Fibroblast of the aortic adventitia (primary cell): ENCODE results near the gene LRP1B. TPM values are rescaled to one million over a fixed set of nuclear protein-coding genes. Genes with fewer than 3 reads are reported as not detected.

Experiments
- DNase-seq: peaks from one replicate; pipeline ENCODE4 v3.0.0-alpha.2; 2010; ENCODE audit warnings: low read depth
- H3K4me3 ChIP-seq: 2 replicates; pipeline ENCODE4 v1.5.1; 2011; ENCODE audit warnings: low read depth, mild to moderate bottlenecking, control low read depth, low read length, moderate library complexity
- total RNA-seq: library from RNA; depleted of rRNA; stranded (reverse); fragments of >200 nt; gene quantifications from 2 replicates; pipeline ENCODE4 v1.2.3, GENCODE V29; 2012; ENCODE audit warnings: low replicate concordance
- TF ChIP-seq, protein P1 (sequence below): IDR thresholded peaks from 2 replicates; pipeline ENCODE4 v1.5.1; 2011; ENCODE audit warnings: mild to moderate bottlenecking, low read length, control low read depth, inconsistent platforms; ENCODE audit not compliant: insufficient read depth

LRP1B gene
- total RNA-seq, 1 donor: 0.36 TPM

DNA sequence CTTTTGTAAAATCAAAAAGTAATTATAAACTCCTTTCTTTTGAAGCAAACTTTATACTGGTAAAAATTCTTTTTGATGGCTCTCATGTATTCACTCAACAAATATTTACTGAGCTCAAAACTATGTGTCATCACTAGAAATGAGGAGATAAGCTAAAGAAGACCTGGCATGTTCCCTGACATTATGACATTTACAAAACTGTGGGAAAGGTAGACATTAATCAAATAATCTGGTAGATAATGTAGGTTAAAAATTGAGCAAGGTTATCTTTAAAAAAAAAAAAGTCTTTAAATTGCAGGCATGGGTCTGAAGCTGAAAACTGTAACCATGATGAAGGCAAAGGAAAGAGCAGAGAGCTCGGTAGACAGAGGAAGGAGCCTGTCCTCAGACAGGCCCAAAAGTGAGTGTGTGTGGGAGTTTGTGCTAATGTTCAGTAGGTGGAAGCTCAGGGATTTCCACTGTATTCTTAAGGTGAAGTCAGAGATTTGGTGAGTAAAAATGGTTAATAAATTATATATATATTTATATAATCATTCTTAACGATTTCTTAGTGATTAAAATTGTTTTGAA lies 612.9 kb downstream of the LRP1B start:
- no peak for DNase-seq
- TF ChIP-seq, protein P1, sequence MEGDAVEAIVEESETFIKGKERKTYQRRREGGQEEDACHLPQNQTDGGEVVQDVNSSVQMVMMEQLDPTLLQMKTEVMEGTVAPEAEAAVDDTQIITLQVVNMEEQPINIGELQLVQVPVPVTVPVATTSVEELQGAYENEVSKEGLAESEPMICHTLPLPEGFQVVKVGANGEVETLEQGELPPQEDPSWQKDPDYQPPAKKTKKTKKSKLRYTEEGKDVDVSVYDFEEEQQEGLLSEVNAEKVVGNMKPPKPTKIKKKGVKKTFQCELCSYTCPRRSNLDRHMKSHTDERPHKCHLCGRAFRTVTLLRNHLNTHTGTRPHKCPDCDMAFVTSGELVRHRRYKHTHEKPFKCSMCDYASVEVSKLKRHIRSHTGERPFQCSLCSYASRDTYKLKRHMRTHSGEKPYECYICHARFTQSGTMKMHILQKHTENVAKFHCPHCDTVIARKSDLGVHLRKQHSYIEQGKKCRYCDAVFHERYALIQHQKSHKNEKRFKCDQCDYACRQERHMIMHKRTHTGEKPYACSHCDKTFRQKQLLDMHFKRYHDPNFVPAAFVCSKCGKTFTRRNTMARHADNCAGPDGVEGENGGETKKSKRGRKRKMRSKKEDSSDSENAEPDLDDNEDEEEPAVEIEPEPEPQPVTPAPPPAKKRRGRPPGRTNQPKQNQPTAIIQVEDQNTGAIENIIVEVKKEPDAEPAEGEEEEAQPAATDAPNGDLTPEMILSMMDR: no peak
- H3K4me3 ChIP-seq: no peak overlapping the region

DNA sequence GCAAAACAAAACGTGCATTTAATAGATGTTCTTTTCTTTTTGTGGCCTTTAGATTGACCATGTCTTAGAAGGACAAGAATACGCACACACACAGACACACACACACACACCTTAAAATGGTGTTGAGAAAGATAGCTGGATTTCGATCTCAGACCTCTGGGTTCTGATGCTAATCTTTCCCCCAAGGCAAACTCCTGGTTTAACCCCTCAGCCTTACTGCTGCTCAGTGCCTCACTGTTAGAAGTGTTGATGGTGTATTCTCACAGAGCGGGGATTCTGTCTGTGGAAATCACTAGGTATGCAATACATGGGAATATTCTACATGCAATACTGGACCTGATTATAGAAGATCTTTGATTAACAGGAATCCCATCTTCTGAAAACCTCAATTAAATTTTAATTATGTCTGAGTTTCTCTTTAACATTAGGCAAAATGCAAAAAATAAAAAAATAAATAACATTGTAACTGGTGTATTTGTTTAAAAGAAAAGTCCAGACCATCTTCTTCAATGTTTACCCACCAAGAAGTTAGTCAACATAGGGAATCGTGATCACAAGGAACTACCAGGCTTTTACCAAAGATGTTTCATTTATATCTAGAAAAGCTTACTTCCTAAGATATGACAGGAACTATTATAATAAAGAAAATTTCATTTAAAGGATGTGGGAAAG lies 613.5 kb downstream of the LRP1B start:
- DNase-seq: no peak
- no peak overlapping the region for H3K4me3 ChIP-seq
- TF ChIP-seq, protein P1: no peak

DNA sequence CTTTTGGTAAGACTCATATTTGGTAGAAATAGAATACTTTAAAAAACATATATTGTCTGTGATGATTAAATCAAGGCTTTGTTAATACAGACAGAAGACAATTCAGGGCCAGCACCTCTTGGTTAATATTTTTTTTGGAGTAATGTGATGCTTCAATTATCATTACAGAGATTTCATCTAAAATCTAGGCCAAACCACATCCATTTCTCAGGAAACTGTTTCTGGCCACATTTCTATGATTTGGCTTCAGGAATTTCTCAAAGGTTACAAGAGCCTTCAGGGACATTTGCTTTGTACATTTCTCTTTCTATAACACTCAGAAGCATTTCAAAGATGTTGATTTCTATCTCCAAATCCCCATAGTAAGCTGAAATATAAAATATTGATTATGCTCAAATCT lies 614.9 kb downstream of the LRP1B start:
- TF ChIP-seq, protein P1: no peak
- no peak for DNase-seq
- no peak overlapping the region for H3K4me3 ChIP-seq

DNA sequence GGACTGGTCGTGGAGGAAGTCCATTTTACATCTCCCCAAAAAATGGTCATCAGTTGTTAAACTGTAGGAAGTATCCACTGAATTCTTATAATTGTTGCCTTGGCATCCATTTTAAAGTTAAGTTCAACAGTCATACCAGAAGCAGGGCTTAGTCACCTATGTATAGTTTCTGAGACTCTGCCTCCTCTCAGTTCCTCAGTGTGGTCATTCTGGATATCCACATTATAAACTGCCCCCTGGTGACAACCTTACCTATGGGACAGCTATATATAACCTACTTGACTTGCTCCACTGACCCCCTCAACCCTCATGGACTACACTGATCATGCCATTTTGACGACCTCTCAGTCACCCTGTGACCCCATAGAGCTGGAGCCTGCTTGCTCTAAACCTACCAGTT lies 617.0 kb downstream of the LRP1B start:
- TF ChIP-seq, protein P1: no peak
- no peak overlapping the region for H3K4me3 ChIP-seq
- no peak for DNase-seq

DNA sequence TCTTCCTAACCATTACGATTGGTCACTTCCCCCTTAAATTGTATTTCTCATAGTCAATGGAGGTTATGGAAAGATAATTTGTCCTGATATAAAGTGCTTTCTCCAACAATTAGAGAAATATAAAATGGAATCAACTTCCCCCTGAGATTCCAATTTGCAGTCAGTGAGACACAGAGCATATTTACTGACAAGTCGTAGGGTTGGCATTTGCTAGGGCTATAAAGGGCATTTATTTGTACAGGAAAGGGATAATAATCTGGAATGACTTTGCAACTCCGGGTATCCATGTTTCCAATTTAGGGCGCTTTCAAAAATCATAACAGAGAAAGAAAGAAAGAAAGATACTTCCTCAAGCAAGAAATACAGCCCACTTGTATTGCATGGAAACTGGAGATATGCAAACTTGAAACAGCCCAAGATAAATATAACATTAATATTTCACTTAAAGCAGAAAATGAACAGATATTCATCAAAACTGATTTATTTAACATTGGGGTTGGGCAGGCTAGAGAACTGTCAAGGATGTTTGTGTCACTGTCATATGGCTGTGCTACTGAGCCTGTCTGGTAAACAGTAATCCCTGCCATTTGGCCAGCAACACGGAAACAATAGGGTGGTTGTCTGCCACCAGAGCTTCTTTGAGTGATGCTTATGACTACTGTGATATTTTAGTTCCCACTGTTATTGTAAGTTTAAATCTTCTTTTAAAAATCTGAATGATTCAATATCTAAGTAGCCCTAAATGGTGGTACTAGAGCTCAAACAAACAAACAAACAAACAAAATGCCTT lies 621.8 kb downstream of the LRP1B start:
- TF ChIP-seq, protein P1: no peak
- no peak for DNase-seq
- no peak overlapping the region for H3K4me3 ChIP-seq

DNA sequence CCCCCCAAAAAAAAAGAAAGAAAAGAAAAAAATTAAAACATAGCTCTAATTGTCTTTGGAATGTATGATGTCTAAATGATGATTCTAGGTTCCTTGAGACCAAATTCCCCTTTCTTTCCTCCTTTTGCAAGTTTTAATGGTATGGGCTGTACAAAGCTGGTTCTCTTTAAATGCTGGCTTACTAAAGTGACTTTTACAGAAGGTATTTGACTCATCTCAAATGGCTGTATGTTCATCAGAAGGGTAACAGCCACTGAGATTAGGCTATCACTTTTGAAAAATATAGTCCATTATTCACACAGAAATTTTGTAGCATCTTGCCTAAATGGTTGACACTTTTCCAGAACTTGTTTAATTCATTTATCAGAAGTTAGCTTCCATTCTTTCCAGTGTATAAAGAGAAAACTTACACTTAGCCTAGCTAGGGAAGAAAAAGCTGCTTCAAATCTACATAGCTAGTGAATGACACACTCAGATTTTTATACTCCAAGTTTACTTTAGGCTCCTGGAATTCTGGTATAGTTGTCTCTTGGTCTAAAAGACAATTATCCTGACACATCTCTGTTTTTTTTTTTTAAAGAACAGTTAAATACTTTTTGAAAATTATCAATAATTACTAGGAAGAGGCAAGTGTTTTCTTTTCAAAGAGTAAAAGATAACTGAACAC lies 622.6 kb downstream of the LRP1B start:
- no peak for DNase-seq
- TF ChIP-seq, protein P1: no peak
- no peak overlapping the region for H3K4me3 ChIP-seq
